Endothelial cell of umbilical vein (primary cell): ENCODE data around the gene SHISA7. TPM values are rescaled to one million over a fixed set of nuclear protein-coding genes. Genes with fewer than 3 reads are reported as not detected.

ENCODE experiments used
- BruUV-seq: library from RNA; stranded (reverse); fragments of 400-500 nt; replicated peaks from 2 replicates; lab custom pipeline; 2021; lab: Mats Ljungman, UMichigan
- CTCF ChIA-PET: fragments of 300-600, 350-600 bp; sonication (Branson Sonifier 250); formaldehyde crosslinking; loops from one replicate; lab custom pipeline; 2021; ENCODE audit warnings: antibody characterized with exemption, inconsistent platforms; lab: Charles Lee
- POLR2A ChIA-PET: fragments of 300-600, 350-600 bp; sonication (Branson Sonifier 250); formaldehyde crosslinking; loops from one replicate; lab custom pipeline; 2021; ENCODE audit warnings: antibody characterized with exemption, inconsistent platforms; lab: Charles Lee
- DNase-seq: peaks from one replicate; pipeline ENCODE4 v3.0.0-alpha.2; 2011; ENCODE audit warnings: low read depth, low spot score
- FAIRE-seq: peaks from 2 replicates; lab custom pipeline; 2011; peaks lifted over from hg19 to GRCh38; lab: Jason Lieb, UNC
- H2AFZ ChIP-seq: 2 replicates; pipeline ENCODE4 v1.6.0; 2012; ENCODE audit warnings: low read depth, low read length, control low read depth, inconsistent platforms
- H3K27ac ChIP-seq: 2 replicates; pipeline ENCODE4 v1.5.1; 2011; ENCODE audit warnings: low read depth, mild to moderate bottlenecking, control low read depth, low read length, moderate library complexity; ENCODE audit not compliant: insufficient read depth
- H3K27me3 ChIP-seq, 2 experiments: 2 replicates each; pipeline versions ENCODE4 v1.6.0 to v1.6.1; 2011; ENCODE audit warnings: low read length in 2 of 2, mixed read lengths in 1 of 2; ENCODE audit not compliant: control insufficient read depth in 2 of 2, insufficient read depth in 2 of 2
- H3K36me3 ChIP-seq, 2 experiments: 2 replicates in 1 of 2; 3 replicates in 1 of 2; pipeline ENCODE4 v1.5.1; 2011; ENCODE audit warnings: low read length in 2 of 2, mild to moderate bottlenecking in 1 of 2, moderate library complexity in 1 of 2; ENCODE audit not compliant: control insufficient read depth in 2 of 2, insufficient read depth in 2 of 2; ENCODE audit errors: extremely low read depth in 1 of 2
- H3K4me1 ChIP-seq: 3 replicates; pipeline ENCODE4 v1.5.1; 2011; ENCODE audit warnings: mild to moderate bottlenecking, low read length; ENCODE audit not compliant: control insufficient read depth, insufficient read depth; ENCODE audit errors: extremely low read depth
- H3K4me2 ChIP-seq: 2 replicates; pipeline ENCODE4 v1.6.1; 2011; ENCODE audit warnings: low read length, control low read depth, mixed read lengths; ENCODE audit not compliant: insufficient read depth
- H3K4me3 ChIP-seq, 3 experiments: fragments of 200-600 bp in 1 of 3; sonication (generic), shearing (Covaris generic) in 1 of 3; replicated peaks in 1 of 3; 2 replicates each; pipeline ENCODE4 v1.5.1; 2011 to 2016; ENCODE audit warnings: control low read depth in 3 of 3, low read length in 3 of 3, mild to moderate bottlenecking in 2 of 3, inconsistent platforms in 1 of 3, low read depth in 1 of 3, moderate library complexity in 1 of 3; ENCODE audit not compliant: insufficient read depth in 1 of 3
- H3K79me2 ChIP-seq: 2 replicates; pipeline ENCODE4 v1.6.0; 2012; ENCODE audit warnings: low read length, inconsistent platforms; ENCODE audit not compliant: control insufficient read depth, insufficient read depth
- H3K9ac ChIP-seq: replicated peaks from 2 replicates; pipeline ENCODE3; 2011; ENCODE audit warnings: low read length, control low read depth; ENCODE audit not compliant: insufficient read depth; ENCODE audit errors: extremely low read depth
- H3K9me1 ChIP-seq: replicated peaks from 3 replicates; pipeline ENCODE4 v1.6.0; 2011; ENCODE audit warnings: mild to moderate bottlenecking, low read length; ENCODE audit not compliant: control insufficient read depth, insufficient read depth; ENCODE audit errors: extremely low read depth
- H3K9me3 ChIP-seq: replicated peaks from 2 replicates; pipeline ENCODE4 v1.5.1; 2012; ENCODE audit warnings: low read length, inconsistent platforms; ENCODE audit not compliant: control insufficient read depth, insufficient read depth
- H4K20me1 ChIP-seq: replicated peaks from 2 replicates; pipeline ENCODE3; 2011; ENCODE audit warnings: mild to moderate bottlenecking, low read length; ENCODE audit not compliant: control insufficient read depth, insufficient read depth; ENCODE audit errors: extremely low read depth
- CTCF ChIP-seq, 2 donors: IDR thresholded peaks; 1 replicate in 1 of 2; 2 replicates in 1 of 2; pipeline ENCODE4 v1.5.1; 2011; ENCODE audit warnings: low read length in 2 of 2, mild to moderate bottlenecking in 2 of 2, moderate library complexity in 2 of 2, control low read depth in 1 of 2, inconsistent platforms in 1 of 2, low read depth in 1 of 2; ENCODE audit not compliant: insufficient read depth in 1 of 2; ENCODE audit errors: extremely low read depth in 1 of 2
- EZH2 ChIP-seq: IDR thresholded peaks from 2 replicates; pipeline ENCODE4 v1.6.1; 2012; ENCODE audit warnings: borderline replicate concordance, low read depth, mild to moderate bottlenecking, moderate library complexity, low read length, inconsistent platforms; ENCODE audit not compliant: severe bottlenecking
- FOS ChIP-seq: IDR thresholded peaks from 2 replicates; pipeline ENCODE4 v1.6.1; 2011; ENCODE audit warnings: mild to moderate bottlenecking, low read length, moderate library complexity, borderline replicate concordance; ENCODE audit not compliant: insufficient read depth
- GATA2 ChIP-seq: IDR thresholded peaks from 2 replicates; pipeline ENCODE4 v1.7.0; 2011; ENCODE audit warnings: low read depth, mild to moderate bottlenecking, moderate library complexity, mixed read lengths, low read length; ENCODE audit not compliant: insufficient read length, insufficient read depth
- JUN ChIP-seq: IDR thresholded peaks from 2 replicates; pipeline ENCODE4 v1.6.1; 2011; ENCODE audit warnings: borderline replicate concordance, low read depth; ENCODE audit not compliant: insufficient read length, insufficient read depth
- MAX ChIP-seq: IDR thresholded peaks from 2 replicates; pipeline ENCODE4 v1.6.1; 2011; ENCODE audit not compliant: insufficient read depth, insufficient read length
- MYC ChIP-seq: IDR thresholded peaks from one replicate; pipeline ENCODE4 v1.6.1; 2011; ENCODE audit warnings: mild to moderate bottlenecking, low read depth, low read length
- POLR2A ChIP-seq: IDR thresholded peaks from 2 replicates; pipeline ENCODE4 v1.6.1; 2012; ENCODE audit warnings: low read depth, mild to moderate bottlenecking, control low read depth, low read length
- POLR2AphosphoS5 ChIP-seq: IDR thresholded peaks from 2 replicates; pipeline ENCODE4 v1.6.1; 2012; ENCODE audit warnings: low read depth, mild to moderate bottlenecking, control low read depth, low read length, moderate library complexity; ENCODE audit not compliant: insufficient read depth
- dilution Hi-C: fragments of 300-500 bp; cut with MboI; formaldehyde crosslinking; loops from one replicate; pipeline ENCODE4 v1.15.0; 2019; ENCODE audit warnings: low sequenced_read_pairs; ENCODE audit not compliant: extremely low pct_ligation_motif_present
- intact Hi-C: fragments of 100-400 bp; cut with micrococcal nuclease; formaldehyde crosslinking; loops from one replicate; pipeline ENCODE4 v1.10.0; 2022
- polyA plus RNA-seq, 4 experiments: library from polyadenylated mRNA; depleted of rRNA in 3 of 4; stranded (reverse) in 3 of 4; unstranded in 1 of 4; fragments of >200 nt; gene quantifications; 2 replicates each; pipeline versions ENCODE4 v1.2.1 to v1.2.3, GENCODE V29; 2011 to 2012; ENCODE audit warnings: missing spikeins in 1 of 4
- total RNA-seq: library from RNA; stranded (reverse); gene quantifications from 2 replicates; pipeline ENCODE4 v1.2.3, GENCODE V29; 2021

Gene SHISA7
- total and polyA plus RNA-seq, 2 donors (not counting 3 experiments of a cell fraction or from before 2014, with no cell fraction given) = not detected

GRCh38 chr19:55379174-55379573 is 63.9 kb downstream of the SHISA7 start:
- Histone ChIP-seq H4K20me1 (no peaks in the 10 kb centered on the region), H3K79me2 (no peaks in the 10 kb centered on the region), H3K4me2 (no peak overlapping the region), H3K9ac (no peak overlapping the region), H3K9me1 (no peaks in the 10 kb centered on the region), H3K4me1 (peaks cover 1% of the 10 kb centered on the region), H3K27me3 (peaks cover 12 to 17% of the 10 kb centered on the region in 2 experiments), H3K27ac (no peak overlapping the region), H3K36me3 (no peaks in the 10 kb centered on the region), H3K4me3 (no peak overlapping the region), H2AFZ (no peak overlapping the region), H3K9me3 (no peaks in the 10 kb centered on the region)
- BruUV-seq = no TSS peak
- ChIA-PET CTCF (no interaction called here), POLR2A (no interaction called here)
- DNase-seq = no peak
- intact Hi-C loops = no loop called here
- dilution Hi-C loops = no loop called here
- no peak for FAIRE-seq
- no peak for TF ChIP-seq JUN
- no peak for TF ChIP-seq MYC
- TF ChIP-seq POLR2AphosphoS5 = no peak
- TF ChIP-seq FOS = no peak
- TF ChIP-seq GATA2 = no peak
- no peak for TF ChIP-seq EZH2
- no peak for TF ChIP-seq MAX
- no peak for TF ChIP-seq POLR2A
- no peak for TF ChIP-seq CTCF (IDR thresholded peaks at IDR 0.05; ENCODE audit: extremely low read depth in 1 of 2, insufficient read depth in 1 of 2, low read depth in 1 of 2, low read length in 2 of 2)

Other genes with a start within 250 kb of the SHISA7 start
Only the 30 nearest of the 31 such genes appear.
- gene TMEM86B, start 214.5 kb downstream of the SHISA7 start, total RNA-seq = 4.1 and 5.4 TPM in 2 replicates
- gene TMEM86B, start 214.5 kb downstream of the SHISA7 start, polyA plus RNA-seq = 4.5 and 5.8 TPM in 2 replicates
- gene PPP6R1, start 184.3 kb downstream of the SHISA7 start, total RNA-seq = 68.3 and 71.8 TPM in 2 replicates
- 35.7 and 36.0 TPM in 2 replicates for gene PPP6R1, start 184.3 kb downstream of the SHISA7 start, polyA plus RNA-seq
- 30.4 and 38.5 TPM in 2 replicates for gene HSPBP1, start 163.2 kb downstream of the SHISA7 start, total RNA-seq
- gene HSPBP1, start 163.2 kb downstream of the SHISA7 start, polyA plus RNA-seq = 47.5 and 60.3 TPM in 2 replicates
- 0.44 and 0.46 TPM in 2 replicates for gene BRSK1, start 159.3 kb downstream of the SHISA7 start, total RNA-seq
- 0.33 and 0.68 TPM in 2 replicates for gene BRSK1, start 159.3 kb downstream of the SHISA7 start, polyA plus RNA-seq
- gene TMEM150B, start 118.0 kb downstream of the SHISA7 start, total RNA-seq = not detected in 2 replicates
- not detected in 2 replicates for gene TMEM150B, start 118.0 kb downstream of the SHISA7 start, polyA plus RNA-seq
- 11.4 and 13.5 TPM in 2 replicates for gene KMT5C, start 103.4 kb downstream of the SHISA7 start, total RNA-seq
- gene KMT5C, start 103.4 kb downstream of the SHISA7 start, polyA plus RNA-seq = 7.2 and 11.6 TPM in 2 replicates
- not detected in 2 replicates for gene COX6B2, start 88.6 kb downstream of the SHISA7 start, total RNA-seq
- gene COX6B2, start 88.6 kb downstream of the SHISA7 start, polyA plus RNA-seq = not detected in 2 replicates
- not detected in 2 replicates for gene GARIN5B, start 80.0 kb downstream of the SHISA7 start, total RNA-seq
- not detected in 2 replicates for gene GARIN5B, start 80.0 kb downstream of the SHISA7 start, polyA plus RNA-seq
- not detected in 2 replicates for gene IL11, start 72.8 kb downstream of the SHISA7 start, total RNA-seq
- 0.11 TPM in 1 of 2 replicates, not detected in the other for gene IL11, start 72.8 kb downstream of the SHISA7 start, polyA plus RNA-seq
- gene TMEM190, start 66.5 kb downstream of the SHISA7 start, total RNA-seq = not detected in 2 replicates
- gene TMEM190, start 66.5 kb downstream of the SHISA7 start, polyA plus RNA-seq = not detected in 2 replicates
- gene TMEM238, start 59.0 kb downstream of the SHISA7 start, total RNA-seq = 0.35 TPM in 1 of 2 replicates, not detected in the other
- 0.18 TPM in 1 of 2 replicates, not detected in the other for gene TMEM238, start 59.0 kb downstream of the SHISA7 start, polyA plus RNA-seq
- 1,738 and 1,872 TPM in 2 replicates for gene RPL28, start 57.4 kb downstream of the SHISA7 start, total RNA-seq
- 3,435 and 4,297 TPM in 2 replicates for gene RPL28, start 57.4 kb downstream of the SHISA7 start, polyA plus RNA-seq
- gene UBE2S, start 35.5 kb downstream of the SHISA7 start, total RNA-seq = 244 and 257 TPM in 2 replicates
- gene UBE2S, start 35.5 kb downstream of the SHISA7 start, polyA plus RNA-seq = 176 and 183 TPM in 2 replicates
- 43.6 and 49.3 TPM in 2 replicates for gene ISOC2, start 18.3 kb upstream of the SHISA7 start, total RNA-seq
- 68.7 and 96.5 TPM in 2 replicates for gene ISOC2, start 18.3 kb upstream of the SHISA7 start, polyA plus RNA-seq
- gene C19orf85, start 21.5 kb upstream of the SHISA7 start, total RNA-seq = not detected in 2 replicates
- gene C19orf85, start 21.5 kb upstream of the SHISA7 start, polyA plus RNA-seq = not detected in 2 replicates
- 9.0 and 10.4 TPM in 2 replicates for gene ZNF628, start 33.3 kb upstream of the SHISA7 start, total RNA-seq
- gene ZNF628, start 33.3 kb upstream of the SHISA7 start, polyA plus RNA-seq = 2.0 and 2.5 TPM in 2 replicates
- 34.4 and 44.7 TPM in 2 replicates for gene NAT14, start 41.9 kb upstream of the SHISA7 start, total RNA-seq
- gene NAT14, start 41.9 kb upstream of the SHISA7 start, polyA plus RNA-seq = 39.1 and 42.6 TPM in 2 replicates
- gene SSC5D, start 45.1 kb upstream of the SHISA7 start, total RNA-seq = 1.0 and 1.3 TPM in 2 replicates
- 0.47 and 0.49 TPM in 2 replicates for gene SSC5D, start 45.1 kb upstream of the SHISA7 start, polyA plus RNA-seq
- gene SBK2, start 93.8 kb upstream of the SHISA7 start, total RNA-seq = not detected in 2 replicates
- not detected in 2 replicates for gene SBK2, start 93.8 kb upstream of the SHISA7 start, polyA plus RNA-seq
- gene SBK3, start 102.2 kb upstream of the SHISA7 start, total RNA-seq = 0.25 and 0.62 TPM in 2 replicates
- 0.18 and 0.19 TPM in 2 replicates for gene SBK3, start 102.2 kb upstream of the SHISA7 start, polyA plus RNA-seq
- gene ZNF579, start 137.5 kb upstream of the SHISA7 start, total RNA-seq = 15.7 and 15.9 TPM in 2 replicates
- 9.9 and 11.6 TPM in 2 replicates for gene ZNF579, start 137.5 kb upstream of the SHISA7 start, polyA plus RNA-seq
- gene FIZ1, start 156.2 kb upstream of the SHISA7 start, total RNA-seq = 14.7 and 15.6 TPM in 2 replicates
- gene FIZ1, start 156.2 kb upstream of the SHISA7 start, polyA plus RNA-seq = 6.6 and 7.0 TPM in 2 replicates
- 14.2 and 15.2 TPM in 2 replicates for gene ZNF524, start 157.0 kb upstream of the SHISA7 start, total RNA-seq
- gene ZNF524, start 157.0 kb upstream of the SHISA7 start, polyA plus RNA-seq = 15.4 and 22.5 TPM in 2 replicates
- gene ZNF865, start 162.3 kb upstream of the SHISA7 start, total RNA-seq = 10.1 and 11.4 TPM in 2 replicates
- 4.0 and 5.2 TPM in 2 replicates for gene ZNF865, start 162.3 kb upstream of the SHISA7 start, polyA plus RNA-seq
- gene ZNF784, start 181.3 kb upstream of the SHISA7 start, total RNA-seq = 4.9 and 7.1 TPM in 2 replicates
- gene ZNF784, start 181.3 kb upstream of the SHISA7 start, polyA plus RNA-seq = 4.9 and 5.6 TPM in 2 replicates
- gene ZNF580, start 197.7 kb upstream of the SHISA7 start, total RNA-seq = 32.5 and 41.1 TPM in 2 replicates
- gene ZNF580, start 197.7 kb upstream of the SHISA7 start, polyA plus RNA-seq = 13.7 and 16.9 TPM in 2 replicates
- 27.8 and 31.4 TPM in 2 replicates for gene ZNF581, start 200.3 kb upstream of the SHISA7 start, total RNA-seq
- gene ZNF581, start 200.3 kb upstream of the SHISA7 start, polyA plus RNA-seq = 32.3 and 37.0 TPM in 2 replicates
- gene CCDC106, start 204.9 kb upstream of the SHISA7 start, total RNA-seq = 11.8 and 13.2 TPM in 2 replicates
- gene CCDC106, start 204.9 kb upstream of the SHISA7 start, polyA plus RNA-seq = 12.0 and 17.8 TPM in 2 replicates
- gene U2AF2, start 211.7 kb upstream of the SHISA7 start, total RNA-seq = 246 and 259 TPM in 2 replicates
- gene U2AF2, start 211.7 kb upstream of the SHISA7 start, polyA plus RNA-seq = 173 and 183 TPM in 2 replicates
- 133 and 138 TPM in 2 replicates for gene EPN1, start 231.9 kb upstream of the SHISA7 start, total RNA-seq
- 76.9 and 87.2 TPM in 2 replicates for gene EPN1, start 231.9 kb upstream of the SHISA7 start, polyA plus RNA-seq